ENCODE data around the gene BMPR1A. TPM values are rescaled to one million over a fixed set of nuclear protein-coding genes. Genes with fewer than 3 reads are reported as not detected.
A peak's percentile ranks its signal among the peaks of the same experiment; 100 is the strongest.

Gene BMPR1A
- total RNA-seq, 1 experiment from 2014 or later, result 94.3 TPM

- DNase-seq (ENCODE audit: low read depth, low spot score) (no peak), ATAC-seq (peak; percentile 52)
- H3K4me3 ChIP-seq (ENCODE audit: low read depth in 2 of 2, low read length in 2 of 2), result peak overlapping the region; percentile 54 to 77
- peaks cover 48% of the 10 kb centered on the region for H3K4me1 ChIP-seq (ENCODE audit: control insufficient read depth, insufficient read depth, low read length)
- CTCF ChIA-PET, result interaction anchor here (0.8 to 1.3 kb wide), 3 partner anchors 10 to 123 kb away, joined by 3 to 6 read pairs (median 3); no protein-coding TSS in a partner anchor
- H3K27me3 ChIP-seq (ENCODE audit: control insufficient read depth, insufficient read depth, low read length), result no peaks in the 10 kb centered on the region
- in situ Hi-C loops (cut with HindIII; ENCODE audit: low pct_unique_long_range_greater_than_20kb, low sequenced_read_pairs), result no loop called here
- no peaks in the 10 kb centered on the region; the same call in 1 of the 2 replicates for H3K36me3 ChIP-seq (ENCODE audit: control insufficient read depth, insufficient read depth, low read length)
- TF ChIP-seq TCF7L2 (IDR thresholded peaks at IDR 0.05; ENCODE audit: low read depth, low read length) (no peak), SIN3A (IDR thresholded peaks at IDR 0.05; ENCODE audit: borderline replicate concordance, insufficient read depth, low read depth, low read length) (no peak), POLR2AphosphoS5 (IDR thresholded peaks at IDR 0.05; ENCODE audit: low read depth, low read length) (no peak), CTCF (IDR thresholded peaks at IDR 0.05) (no peak), REST (IDR thresholded peaks at IDR 0.05; ENCODE audit: insufficient read depth in 1 of 2, low read depth in 2 of 2, low read length in 1 of 2) (no peak)
- no peaks in the 10 kb centered on the region for H3K9me3 ChIP-seq (ENCODE audit: control insufficient read depth, insufficient read depth, low read depth, low read length)
- intact Hi-C loops (cut with micrococcal nuclease; ENCODE audit: unreplicated experiment), result loop anchor here (5.0 kb wide), 1 partner anchor 122 kb away; the partner anchor contains the start of gene GLUD1
- BruUV-seq (replicated peaks), result TSS peak; percentile 94
- POLR2A ChIA-PET, result no interaction called here
- peak overlapping the region; percentile 79 for H3K27ac ChIP-seq (ENCODE audit: low read length)
Measured at GRCh38 chr10:86970162-86970981, 214.0 kb downstream of the BMPR1A start.

- TF ChIP-seq CTCF (IDR thresholded peaks at IDR 0.05) (no peak), POLR2AphosphoS5 (IDR thresholded peaks at IDR 0.05; ENCODE audit: low read depth, low read length) (peak; percentile 61; the same call in 1 of the 2 replicates), REST (IDR thresholded peaks at IDR 0.05; ENCODE audit: insufficient read depth in 1 of 2, low read depth in 2 of 2, low read length in 1 of 2) (no peak), TCF7L2 (IDR thresholded peaks at IDR 0.05; ENCODE audit: low read depth, low read length) (no peak)
- ATAC-seq, result peak; percentile 35
- Histone ChIP-seq H3K27ac (ENCODE audit: low read length) (peak overlapping the region; percentile 79), H3K36me3 (ENCODE audit: control insufficient read depth, insufficient read depth, low read length) (no peaks in the 10 kb centered on the region; the same call in 1 of the 2 replicates), H3K4me3 (ENCODE audit: low read depth in 2 of 2, low read length in 2 of 2) (peak overlapping the region; percentile 54 to 77), H3K4me1 (ENCODE audit: control insufficient read depth, insufficient read depth, low read length) (peaks cover 48% of the 10 kb centered on the region), H3K27me3 (ENCODE audit: control insufficient read depth, insufficient read depth, low read length) (no peaks in the 10 kb centered on the region), H3K9me3 (ENCODE audit: control insufficient read depth, insufficient read depth, low read depth, low read length) (no peaks in the 10 kb centered on the region)
- DNase-seq (ENCODE audit: low read depth, low spot score), result no peak
- BruUV-seq (replicated peaks), result no TSS peak
- CTCF ChIA-PET, result interaction anchor here (1.3 kb wide), 1 partner anchor 10 kb away, joined by 6 read pairs; no protein-coding TSS in a partner anchor
- intact Hi-C loops (cut with micrococcal nuclease; ENCODE audit: unreplicated experiment) (loop anchor here (5.0 kb wide), 1 partner anchor 121 kb away; the partner anchor contains the start of gene GLUD1), in situ Hi-C loops (cut with HindIII; ENCODE audit: low pct_unique_long_range_greater_than_20kb, low sequenced_read_pairs) (no loop called here)
- POLR2A ChIA-PET, result no interaction called here
Measured at GRCh38 chr10:86970982-86971231, 214.5 kb downstream of the BMPR1A start.

All from Panc1 (cell line).